Mammary epithelial cell (primary cell): Measurements from ENCODE around the gene CLCN7.

ENCODE experiments used
- CTCF ChIP-seq, 2 donors: IDR thresholded peaks in 1 of 2; conservative IDR thresholded peaks in 1 of 2; 2 replicates each; pipeline ENCODE4 v1.5.1; 2011 to 2012; ENCODE audit warnings: inconsistent platforms in 2 of 2, low read length in 2 of 2, mild to moderate bottlenecking in 2 of 2, control low read depth in 1 of 2, low read depth in 1 of 2; ENCODE audit not compliant: insufficient read depth in 1 of 2; ENCODE audit errors: extremely low read depth in 1 of 2
- EZH2 ChIP-seq: IDR thresholded peaks from 2 replicates; pipeline ENCODE4 v1.6.1; 2012; ENCODE audit warnings: low read length, inconsistent platforms, borderline replicate concordance

- TF ChIP-seq EZH2 (no peak), CTCF (conservative IDR thresholded peaks at IDR 0.05 in 1 of 2, IDR thresholded peaks at IDR 0.05 in 1 of 2; ENCODE audit: extremely low read depth in 1 of 2, insufficient read depth in 1 of 2, low read depth in 1 of 2, low read length in 2 of 2) (no peak)
Observed at GRCh38 chr16:1445518-1446203, 29.2 kb downstream of the CLCN7 start.
